ENCODE data around the gene ATP8A2. TPM values are rescaled to one million over a fixed set of nuclear protein-coding genes. Genes with fewer than 3 reads are reported as not detected.

The ATP8A2 gene
- total RNA-seq, 2 donors from 2014 or later, result 1.6 to 2.9 TPM

GRCh38 chr13:25417535-25417934, 45.8 kb downstream of the ATP8A2 start:
- no peak for DNase-seq
- Mint-ChIP-seq H3K36me3 (ENCODE audit: low read depth) (no peaks in the 10 kb centered on the region), H3K9me3 (no peaks in the 10 kb centered on the region), H3K4me1 (no peaks in the 10 kb centered on the region), H3K4me3 (no peak overlapping the region), H3K27me3 (ENCODE audit: insufficient read depth) (no peaks in the 10 kb centered on the region), H3K27ac (no peak overlapping the region)
- 87 to 100% methylated on average over 2 of the region's 2 CpGs for WGBS, 2 experiments (ENCODE audit: insufficient coverage in 1 of 2, insufficient read length in 1 of 2)
- Histone ChIP-seq H3K9ac (ENCODE audit: extremely low read depth, low read length, poor library complexity, severe bottlenecking) (no peak overlapping the region), H3K4me1 (ENCODE audit: control insufficient read depth, insufficient read depth, low read length) (no peaks in the 10 kb centered on the region), H3K4me3 (ENCODE audit: low read length) (no peak overlapping the region), H3K9me3 (ENCODE audit: control insufficient read depth, low read length) (no peaks in the 10 kb centered on the region), H3K27me3 (ENCODE audit: control insufficient read depth, insufficient read depth, low read length, poor library complexity, severe bottlenecking) (no peaks in the 10 kb centered on the region), H3K27ac (ENCODE audit: low read depth, low read length) (no peak overlapping the region), H3K36me3 (ENCODE audit: control insufficient read depth, insufficient read depth, low read length) (no peaks in the 10 kb centered on the region)
- TF ChIP-seq CTCF (conservative IDR thresholded peaks at IDR 0.05), result no peak

GRCh38 chr13:25420161-25420560, 48.4 kb downstream of the ATP8A2 start:
- WGBS, 2 experiments (ENCODE audit: insufficient coverage in 1 of 2, insufficient read length in 1 of 2), result 40 to 85% methylated on average over 1 to 2 of the region's 2 CpGs
- H3K27ac Mint-ChIP-seq, result no peak overlapping the region
- no peaks in the 10 kb centered on the region for H3K4me1 ChIP-seq (ENCODE audit: control insufficient read depth, insufficient read depth, low read length)

GRCh38 chr13:25421612-25422011, 49.8 kb downstream of the ATP8A2 start:
- no peak overlapping the region for H3K27ac Mint-ChIP-seq
- no peak for TF ChIP-seq CTCF (conservative IDR thresholded peaks at IDR 0.05)
- H3K27ac ChIP-seq (ENCODE audit: low read depth, low read length), result no peak overlapping the region
- no peaks in the 10 kb centered on the region for H3K27me3 ChIP-seq (ENCODE audit: control insufficient read depth, insufficient read depth, low read length, poor library complexity, severe bottlenecking)
- H3K9ac ChIP-seq (ENCODE audit: extremely low read depth, low read length, poor library complexity, severe bottlenecking), result no peak overlapping the region
- DNase-seq, result no peak
- WGBS, 2 experiments (ENCODE audit: insufficient coverage in 1 of 2, insufficient read length in 1 of 2), result 95 to 97% methylated on average over 4 to 5 of the region's 6 CpGs
- peaks cover 9% of the 10 kb centered on the region for H3K9me3 Mint-ChIP-seq
- H3K9me3 ChIP-seq (ENCODE audit: control insufficient read depth, low read length), result no peaks in the 10 kb centered on the region
- no peaks in the 10 kb centered on the region for H3K4me1 Mint-ChIP-seq
- H3K36me3 ChIP-seq (ENCODE audit: control insufficient read depth, insufficient read depth, low read length), result no peaks in the 10 kb centered on the region
- no peak overlapping the region for H3K4me3 ChIP-seq (ENCODE audit: low read length)
- H3K4me3 Mint-ChIP-seq, result no peak overlapping the region
- H3K36me3 Mint-ChIP-seq (ENCODE audit: low read depth), result no peaks in the 10 kb centered on the region
- H3K27me3 Mint-ChIP-seq (ENCODE audit: insufficient read depth), result no peaks in the 10 kb centered on the region
- no peaks in the 10 kb centered on the region for H3K4me1 ChIP-seq (ENCODE audit: control insufficient read depth, insufficient read depth, low read length)

More at GRCh38 chr13:25420161-25420560, 48.4 kb downstream of the ATP8A2 start:
- Mint-ChIP-seq H3K27me3 (ENCODE audit: insufficient read depth) (no peaks in the 10 kb centered on the region), H3K4me1 (no peaks in the 10 kb centered on the region), H3K9me3 (no peaks in the 10 kb centered on the region), H3K36me3 (ENCODE audit: low read depth) (no peaks in the 10 kb centered on the region), H3K4me3 (no peak overlapping the region)
- Histone ChIP-seq H3K9me3 (ENCODE audit: control insufficient read depth, low read length) (no peaks in the 10 kb centered on the region), H3K27me3 (ENCODE audit: control insufficient read depth, insufficient read depth, low read length, poor library complexity, severe bottlenecking) (no peaks in the 10 kb centered on the region), H3K9ac (ENCODE audit: extremely low read depth, low read length, poor library complexity, severe bottlenecking) (no peak overlapping the region), H3K4me3 (ENCODE audit: low read length) (no peak overlapping the region), H3K27ac (ENCODE audit: low read depth, low read length) (no peak overlapping the region), H3K36me3 (ENCODE audit: control insufficient read depth, insufficient read depth, low read length) (no peaks in the 10 kb centered on the region)
- DNase-seq, result no peak
- no peak for TF ChIP-seq CTCF (conservative IDR thresholded peaks at IDR 0.05)

Data from endodermal cell (in vitro differentiated cells).